ENCODE measurements around the gene ZNF324B.

Gene ZNF324B

GRCh38 chr19:58451358-58452101, at the start of gene ZNF324B:
Gene ZNF324B (plus strand): TSS chr19:58451622. CDS start chr19:58453702, 2,080 bp downstream.
- TF ChIP-seq EGR1 (IDR thresholded peaks at IDR 0.05) (no peak), YY1 (IDR thresholded peaks at IDR 0.05; ENCODE audit: low read depth) (peak; percentile 66; the same call in 1 of the 2 replicates), ZBTB7A (IDR thresholded peaks at IDR 0.05; ENCODE audit: low read depth) (peak; percentile 83), CREB1 (IDR thresholded peaks at IDR 0.05; ENCODE audit: low read depth) (peak; percentile 55; the same call in 1 of the 2 replicates), TCF12 (IDR thresholded peaks at IDR 0.05; ENCODE audit: low read depth) (no peak), CEBPB (IDR thresholded peaks at IDR 0.05) (no peak), TAF1 (IDR thresholded peaks at IDR 0.05; ENCODE audit: low read depth) (peak; percentile 67), NFIC (IDR thresholded peaks at IDR 0.05) (no peak), TEAD4 (IDR thresholded peaks at IDR 0.05) (no peak), EP300 (IDR thresholded peaks at IDR 0.05; ENCODE audit: borderline replicate concordance) (no peak)
- TF ChIP-seq, protein P1, sequence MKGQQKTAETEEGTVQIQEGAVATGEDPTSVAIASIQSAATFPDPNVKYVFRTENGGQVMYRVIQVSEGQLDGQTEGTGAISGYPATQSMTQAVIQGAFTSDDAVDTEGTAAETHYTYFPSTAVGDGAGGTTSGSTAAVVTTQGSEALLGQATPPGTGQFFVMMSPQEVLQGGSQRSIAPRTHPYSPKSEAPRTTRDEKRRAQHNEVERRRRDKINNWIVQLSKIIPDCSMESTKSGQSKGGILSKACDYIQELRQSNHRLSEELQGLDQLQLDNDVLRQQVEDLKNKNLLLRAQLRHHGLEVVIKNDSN (IDR thresholded peaks at IDR 0.05), result no peak
- TF ChIP-seq, protein P2, sequence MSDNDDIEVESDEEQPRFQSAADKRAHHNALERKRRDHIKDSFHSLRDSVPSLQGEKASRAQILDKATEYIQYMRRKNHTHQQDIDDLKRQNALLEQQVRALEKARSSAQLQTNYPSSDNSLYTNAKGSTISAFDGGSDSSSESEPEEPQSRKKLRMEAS (IDR thresholded peaks at IDR 0.05), result peak; percentile 68
- TF ChIP-seq, protein P3, sequence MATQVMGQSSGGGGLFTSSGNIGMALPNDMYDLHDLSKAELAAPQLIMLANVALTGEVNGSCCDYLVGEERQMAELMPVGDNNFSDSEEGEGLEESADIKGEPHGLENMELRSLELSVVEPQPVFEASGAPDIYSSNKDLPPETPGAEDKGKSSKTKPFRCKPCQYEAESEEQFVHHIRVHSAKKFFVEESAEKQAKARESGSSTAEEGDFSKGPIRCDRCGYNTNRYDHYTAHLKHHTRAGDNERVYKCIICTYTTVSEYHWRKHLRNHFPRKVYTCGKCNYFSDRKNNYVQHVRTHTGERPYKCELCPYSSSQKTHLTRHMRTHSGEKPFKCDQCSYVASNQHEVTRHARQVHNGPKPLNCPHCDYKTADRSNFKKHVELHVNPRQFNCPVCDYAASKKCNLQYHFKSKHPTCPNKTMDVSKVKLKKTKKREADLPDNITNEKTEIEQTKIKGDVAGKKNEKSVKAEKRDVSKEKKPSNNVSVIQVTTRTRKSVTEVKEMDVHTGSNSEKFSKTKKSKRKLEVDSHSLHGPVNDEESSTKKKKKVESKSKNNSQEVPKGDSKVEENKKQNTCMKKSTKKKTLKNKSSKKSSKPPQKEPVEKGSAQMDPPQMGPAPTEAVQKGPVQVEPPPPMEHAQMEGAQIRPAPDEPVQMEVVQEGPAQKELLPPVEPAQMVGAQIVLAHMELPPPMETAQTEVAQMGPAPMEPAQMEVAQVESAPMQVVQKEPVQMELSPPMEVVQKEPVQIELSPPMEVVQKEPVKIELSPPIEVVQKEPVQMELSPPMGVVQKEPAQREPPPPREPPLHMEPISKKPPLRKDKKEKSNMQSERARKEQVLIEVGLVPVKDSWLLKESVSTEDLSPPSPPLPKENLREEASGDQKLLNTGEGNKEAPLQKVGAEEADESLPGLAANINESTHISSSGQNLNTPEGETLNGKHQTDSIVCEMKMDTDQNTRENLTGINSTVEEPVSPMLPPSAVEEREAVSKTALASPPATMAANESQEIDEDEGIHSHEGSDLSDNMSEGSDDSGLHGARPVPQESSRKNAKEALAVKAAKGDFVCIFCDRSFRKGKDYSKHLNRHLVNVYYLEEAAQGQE (IDR thresholded peaks at IDR 0.05; ENCODE audit: low read depth), result no peak

DNA sequence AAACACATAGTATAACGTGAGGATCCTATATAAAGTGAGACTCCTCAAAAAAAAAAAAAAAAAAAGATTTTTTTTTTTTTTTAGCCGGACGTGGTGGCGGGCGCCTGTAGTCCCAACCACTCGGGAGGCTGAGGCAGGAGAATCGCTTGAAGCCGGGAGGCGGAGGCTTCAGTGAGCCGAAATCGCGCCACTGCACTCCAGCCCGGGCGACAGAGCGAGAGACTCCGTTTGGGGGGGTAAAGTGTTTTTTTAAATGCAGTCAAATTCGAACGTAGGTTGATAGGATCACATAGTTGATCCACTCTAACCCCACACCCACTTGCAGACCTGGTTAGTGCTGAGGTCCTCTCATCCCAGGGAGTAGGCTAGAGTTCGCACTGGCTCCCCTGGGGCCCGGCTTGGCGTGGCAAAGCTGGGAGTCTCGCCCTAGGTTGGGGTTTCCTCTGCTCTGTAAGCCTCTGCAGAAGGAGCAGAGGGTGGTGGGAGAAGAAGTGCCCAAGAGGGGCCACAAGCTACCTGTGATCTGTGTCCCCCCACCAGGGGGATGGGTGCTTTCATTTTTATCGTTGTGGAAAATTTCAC, 49.5 kb upstream of the ZNF324B start:
- TF ChIP-seq EP300 (IDR thresholded peaks at IDR 0.05; ENCODE audit: borderline replicate concordance) (no peak), FOXM1 (IDR thresholded peaks at IDR 0.05; ENCODE audit: borderline replicate concordance, low read depth) (no peak), ZBTB7A (IDR thresholded peaks at IDR 0.05; ENCODE audit: low read depth) (no peak), CREB1 (IDR thresholded peaks at IDR 0.05; ENCODE audit: low read depth) (no peak), TAF1 (IDR thresholded peaks at IDR 0.05; ENCODE audit: low read depth) (no peak), YY1 (IDR thresholded peaks at IDR 0.05; ENCODE audit: low read depth) (no peak), TCF12 (IDR thresholded peaks at IDR 0.05; ENCODE audit: low read depth) (no peak)
- TF ChIP-seq, protein P3 (IDR thresholded peaks at IDR 0.05; ENCODE audit: low read depth), result no peak
- TF ChIP-seq, protein P2 (IDR thresholded peaks at IDR 0.05), result no peak

- TF ChIP-seq TEAD4 (IDR thresholded peaks at IDR 0.05) (peak; percentile 64), CEBPB (IDR thresholded peaks at IDR 0.05) (no peak)
Measured at GRCh38 chr19:58406818-58407657, 44.4 kb upstream of the ZNF324B start.

- TF ChIP-seq RAD21 (IDR thresholded peaks at IDR 0.05; ENCODE audit: low read depth) (no peak), EP300 (IDR thresholded peaks at IDR 0.05; ENCODE audit: borderline replicate concordance) (no peak), TAF1 (IDR thresholded peaks at IDR 0.05; ENCODE audit: low read depth) (no peak), YY1 (IDR thresholded peaks at IDR 0.05; ENCODE audit: low read depth) (no peak), FOXM1 (IDR thresholded peaks at IDR 0.05; ENCODE audit: borderline replicate concordance, low read depth) (no peak), CREB1 (IDR thresholded peaks at IDR 0.05; ENCODE audit: low read depth) (no peak), ZBTB7A (IDR thresholded peaks at IDR 0.05; ENCODE audit: low read depth) (no peak), CEBPB (IDR thresholded peaks at IDR 0.05) (no peak), EGR1 (IDR thresholded peaks at IDR 0.05) (no peak), TCF12 (IDR thresholded peaks at IDR 0.05; ENCODE audit: low read depth) (no peak)
Measured at GRCh38 chr19:58407658-58408151, 43.7 kb upstream of the ZNF324B start.

GRCh38 chr19:58408152-58409009, 43.0 kb upstream of the ZNF324B start, which contains the start of gene ZNF584:
Gene ZNF584 (plus strand): TSS chr19:58408649. CDS start chr19:58409148, 499 bp downstream.
- TF ChIP-seq, protein P3 (IDR thresholded peaks at IDR 0.05; ENCODE audit: low read depth), result no peak
- TF ChIP-seq EGR1 (IDR thresholded peaks at IDR 0.05) (peak; percentile 94), CEBPB (IDR thresholded peaks at IDR 0.05) (no peak), TAF1 (IDR thresholded peaks at IDR 0.05; ENCODE audit: low read depth) (peak; percentile 72), ZBTB7A (IDR thresholded peaks at IDR 0.05; ENCODE audit: low read depth) (peak; percentile 18; the same call in 1 of the 2 replicates), TCF12 (IDR thresholded peaks at IDR 0.05; ENCODE audit: low read depth) (peak; percentile 28; the same call in 1 of the 2 replicates), EP300 (IDR thresholded peaks at IDR 0.05; ENCODE audit: borderline replicate concordance) (no peak), RAD21 (IDR thresholded peaks at IDR 0.05; ENCODE audit: low read depth) (no peak), TEAD4 (IDR thresholded peaks at IDR 0.05) (no peak), NFIC (IDR thresholded peaks at IDR 0.05) (peak; percentile 79), FOXM1 (IDR thresholded peaks at IDR 0.05; ENCODE audit: borderline replicate concordance, low read depth) (no peak), YY1 (IDR thresholded peaks at IDR 0.05; ENCODE audit: low read depth) (peak; percentile 70; the same call in 1 of the 2 replicates), CREB1 (IDR thresholded peaks at IDR 0.05; ENCODE audit: low read depth) (0 out of 2 replicates have a peak, but pooled peaks have one; percentile 40)
- TF ChIP-seq, protein P1 (IDR thresholded peaks at IDR 0.05), result no peak
- TF ChIP-seq, protein P2 (IDR thresholded peaks at IDR 0.05), result no peak; the same call in 1 of the 2 replicates
